Neural cell (in vitro differentiated cells): Measurements from ENCODE around the gene ATP2B1.

Experiments
- CTCF ChIP-seq: fragments of 450-650 bp; IDR thresholded peaks from 2 replicates; pipeline ENCODE4 v1.5.1; 2014; ENCODE audit warnings: antibody characterized with exemption, mild to moderate bottlenecking, moderate library complexity; ENCODE audit not compliant: poor library complexity, severe bottlenecking
- EP300 ChIP-seq: fragments of 450-650 bp; conservative IDR thresholded peaks from 2 replicates; pipeline ENCODE4 v1.6.1; 2014; ENCODE audit warnings: antibody characterized with exemption, mild to moderate bottlenecking, moderate library complexity; ENCODE audit not compliant: poor library complexity, severe bottlenecking
- POLR2AphosphoS5 ChIP-seq: IDR thresholded peaks from 2 replicates; pipeline ENCODE4 v1.6.1; 2012
- REST ChIP-seq: IDR thresholded peaks from 2 replicates; pipeline ENCODE4 v1.6.1; 2012; ENCODE audit warnings: borderline replicate concordance
- SMC3 ChIP-seq: fragments of 450-650 bp; conservative IDR thresholded peaks from 2 replicates; pipeline ENCODE4 v1.6.1; 2014; ENCODE audit warnings: antibody characterized with exemption, mild to moderate bottlenecking, moderate library complexity; ENCODE audit not compliant: poor library complexity

- TF ChIP-seq EP300 (no peak), POLR2AphosphoS5 (no peak), CTCF (no peak), REST (no peak), SMC3 (no peak)
Observed at GRCh38 chr12:89745286-89745685, 36.6 kb upstream of the ATP2B1 start.
